ENCODE data around the gene NNT. TPM values are rescaled to one million over a fixed set of nuclear protein-coding genes. Genes with fewer than 3 reads are reported as not detected.

Gene NNT
- total and polyA plus RNA-seq, 2 of the 13 experiments (the other 11 are each of a cell fraction or from before 2014, with no cell fraction given): 21.1 to 58.0 TPM

- TF ChIP-seq ARID4A (CRISPR knock-in tag; IDR thresholded peaks at IDR 0.05; ENCODE audit: borderline replicate concordance): peak; percentile 83
- peak; percentile 18; the same call in 1 of the 2 replicates for TF ChIP-seq RFXAP (CRISPR knock-in tag; IDR thresholded peaks at IDR 0.05; ENCODE audit: borderline replicate concordance)
- TF ChIP-seq, protein P1, sequence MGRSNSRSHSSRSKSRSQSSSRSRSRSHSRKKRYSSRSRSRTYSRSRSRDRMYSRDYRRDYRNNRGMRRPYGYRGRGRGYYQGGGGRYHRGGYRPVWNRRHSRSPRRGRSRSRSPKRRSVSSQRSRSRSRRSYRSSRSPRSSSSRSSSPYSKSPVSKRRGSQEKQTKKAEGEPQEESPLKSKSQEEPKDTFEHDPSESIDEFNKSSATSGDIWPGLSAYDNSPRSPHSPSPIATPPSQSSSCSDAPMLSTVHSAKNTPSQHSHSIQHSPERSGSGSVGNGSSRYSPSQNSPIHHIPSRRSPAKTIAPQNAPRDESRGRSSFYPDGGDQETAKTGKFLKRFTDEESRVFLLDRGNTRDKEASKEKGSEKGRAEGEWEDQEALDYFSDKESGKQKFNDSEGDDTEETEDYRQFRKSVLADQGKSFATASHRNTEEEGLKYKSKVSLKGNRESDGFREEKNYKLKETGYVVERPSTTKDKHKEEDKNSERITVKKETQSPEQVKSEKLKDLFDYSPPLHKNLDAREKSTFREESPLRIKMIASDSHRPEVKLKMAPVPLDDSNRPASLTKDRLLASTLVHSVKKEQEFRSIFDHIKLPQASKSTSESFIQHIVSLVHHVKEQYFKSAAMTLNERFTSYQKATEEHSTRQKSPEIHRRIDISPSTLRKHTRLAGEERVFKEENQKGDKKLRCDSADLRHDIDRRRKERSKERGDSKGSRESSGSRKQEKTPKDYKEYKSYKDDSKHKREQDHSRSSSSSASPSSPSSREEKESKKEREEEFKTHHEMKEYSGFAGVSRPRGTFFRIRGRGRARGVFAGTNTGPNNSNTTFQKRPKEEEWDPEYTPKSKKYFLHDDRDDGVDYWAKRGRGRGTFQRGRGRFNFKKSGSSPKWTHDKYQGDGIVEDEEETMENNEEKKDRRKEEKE (IDR thresholded peaks at IDR 0.05): no peak
- TF ChIP-seq ZNF780A (CRISPR knock-in tag; IDR thresholded peaks at IDR 0.05): peak; percentile 44; the same call in 1 of the 2 replicates
- TF ChIP-seq ERF (CRISPR knock-in tag; IDR thresholded peaks at IDR 0.05): peak; percentile 16; the same call in 1 of the 2 replicates
- TF ChIP-seq, protein P2, sequence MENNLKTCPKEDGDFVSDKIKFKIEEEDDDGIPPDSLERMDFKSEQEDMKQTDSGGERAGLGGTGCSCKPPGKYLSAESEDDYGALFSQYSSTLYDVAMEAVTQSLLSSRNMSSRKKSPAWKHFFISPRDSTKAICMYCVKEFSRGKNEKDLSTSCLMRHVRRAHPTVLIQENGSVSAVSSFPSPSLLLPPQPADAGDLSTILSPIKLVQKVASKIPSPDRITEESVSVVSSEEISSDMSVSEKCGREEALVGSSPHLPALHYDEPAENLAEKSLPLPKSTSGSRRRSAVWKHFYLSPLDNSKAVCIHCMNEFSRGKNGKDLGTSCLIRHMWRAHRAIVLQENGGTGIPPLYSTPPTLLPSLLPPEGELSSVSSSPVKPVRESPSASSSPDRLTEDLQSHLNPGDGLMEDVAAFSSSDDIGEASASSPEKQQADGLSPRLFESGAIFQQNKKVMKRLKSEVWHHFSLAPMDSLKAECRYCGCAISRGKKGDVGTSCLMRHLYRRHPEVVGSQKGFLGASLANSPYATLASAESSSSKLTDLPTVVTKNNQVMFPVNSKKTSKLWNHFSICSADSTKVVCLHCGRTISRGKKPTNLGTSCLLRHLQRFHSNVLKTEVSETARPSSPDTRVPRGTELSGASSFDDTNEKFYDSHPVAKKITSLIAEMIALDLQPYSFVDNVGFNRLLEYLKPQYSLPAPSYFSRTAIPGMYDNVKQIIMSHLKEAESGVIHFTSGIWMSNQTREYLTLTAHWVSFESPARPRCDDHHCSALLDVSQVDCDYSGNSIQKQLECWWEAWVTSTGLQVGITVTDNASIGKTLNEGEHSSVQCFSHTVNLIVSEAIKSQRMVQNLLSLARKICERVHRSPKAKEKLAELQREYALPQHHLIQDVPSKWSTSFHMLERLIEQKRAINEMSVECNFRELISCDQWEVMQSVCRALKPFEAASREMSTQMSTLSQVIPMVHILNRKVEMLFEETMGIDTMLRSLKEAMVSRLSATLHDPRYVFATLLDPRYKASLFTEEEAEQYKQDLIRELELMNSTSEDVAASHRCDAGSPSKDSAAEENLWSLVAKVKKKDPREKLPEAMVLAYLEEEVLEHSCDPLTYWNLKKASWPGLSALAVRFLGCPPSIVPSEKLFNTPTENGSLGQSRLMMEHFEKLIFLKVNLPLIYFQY (CRISPR knock-in tag; IDR thresholded peaks at IDR 0.05; ENCODE audit: borderline replicate concordance): peak; percentile 75; the same call in 1 of the 2 replicates
- TF ChIP-seq, protein P3, sequence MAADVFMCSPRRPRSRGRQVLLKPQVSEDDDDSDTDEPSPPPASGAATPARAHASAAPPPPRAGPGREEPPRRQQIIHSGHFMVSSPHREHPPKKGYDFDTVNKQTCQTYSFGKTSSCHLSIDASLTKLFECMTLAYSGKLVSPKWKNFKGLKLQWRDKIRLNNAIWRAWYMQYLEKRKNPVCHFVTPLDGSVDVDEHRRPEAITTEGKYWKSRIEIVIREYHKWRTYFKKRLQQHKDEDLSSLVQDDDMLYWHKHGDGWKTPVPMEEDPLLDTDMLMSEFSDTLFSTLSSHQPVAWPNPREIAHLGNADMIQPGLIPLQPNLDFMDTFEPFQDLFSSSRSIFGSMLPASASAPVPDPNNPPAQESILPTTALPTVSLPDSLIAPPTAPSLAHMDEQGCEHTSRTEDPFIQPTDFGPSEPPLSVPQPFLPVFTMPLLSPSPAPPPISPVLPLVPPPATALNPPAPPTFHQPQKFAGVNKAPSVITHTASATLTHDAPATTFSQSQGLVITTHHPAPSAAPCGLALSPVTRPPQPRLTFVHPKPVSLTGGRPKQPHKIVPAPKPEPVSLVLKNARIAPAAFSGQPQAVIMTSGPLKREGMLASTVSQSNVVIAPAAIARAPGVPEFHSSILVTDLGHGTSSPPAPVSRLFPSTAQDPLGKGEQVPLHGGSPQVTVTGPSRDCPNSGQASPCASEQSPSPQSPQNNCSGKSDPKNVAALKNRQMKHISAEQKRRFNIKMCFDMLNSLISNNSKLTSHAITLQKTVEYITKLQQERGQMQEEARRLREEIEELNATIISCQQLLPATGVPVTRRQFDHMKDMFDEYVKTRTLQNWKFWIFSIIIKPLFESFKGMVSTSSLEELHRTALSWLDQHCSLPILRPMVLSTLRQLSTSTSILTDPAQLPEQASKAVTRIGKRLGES (CRISPR knock-in tag; IDR thresholded peaks at IDR 0.05; ENCODE audit: borderline replicate concordance): peak; percentile 68; the same call in 1 of the 2 replicates
- 0 out of 2 replicates have a peak, but pooled peaks have one; percentile 62 for TF ChIP-seq MXD3 (CRISPR knock-in tag; IDR thresholded peaks at IDR 0.05)
- TF ChIP-seq, protein P4, sequence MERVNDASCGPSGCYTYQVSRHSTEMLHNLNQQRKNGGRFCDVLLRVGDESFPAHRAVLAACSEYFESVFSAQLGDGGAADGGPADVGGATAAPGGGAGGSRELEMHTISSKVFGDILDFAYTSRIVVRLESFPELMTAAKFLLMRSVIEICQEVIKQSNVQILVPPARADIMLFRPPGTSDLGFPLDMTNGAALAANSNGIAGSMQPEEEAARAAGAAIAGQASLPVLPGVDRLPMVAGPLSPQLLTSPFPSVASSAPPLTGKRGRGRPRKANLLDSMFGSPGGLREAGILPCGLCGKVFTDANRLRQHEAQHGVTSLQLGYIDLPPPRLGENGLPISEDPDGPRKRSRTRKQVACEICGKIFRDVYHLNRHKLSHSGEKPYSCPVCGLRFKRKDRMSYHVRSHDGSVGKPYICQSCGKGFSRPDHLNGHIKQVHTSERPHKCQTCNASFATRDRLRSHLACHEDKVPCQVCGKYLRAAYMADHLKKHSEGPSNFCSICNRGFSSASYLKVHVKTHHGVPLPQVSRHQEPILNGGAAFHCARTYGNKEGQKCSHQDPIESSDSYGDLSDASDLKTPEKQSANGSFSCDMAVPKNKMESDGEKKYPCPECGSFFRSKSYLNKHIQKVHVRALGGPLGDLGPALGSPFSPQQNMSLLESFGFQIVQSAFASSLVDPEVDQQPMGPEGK (CRISPR knock-in tag; IDR thresholded peaks at IDR 0.05): peak; percentile 6; the same call in 1 of the 2 replicates
- TF ChIP-seq ZNF441 (CRISPR knock-in tag; IDR thresholded peaks at IDR 0.05; ENCODE audit: borderline replicate concordance): peak; percentile 59
These were observed 46.0 kb upstream of the NNT start, which contains the start of gene PAIP1 (continued) for GRCh38 chr5:43556857-43557542.

Measured in HepG2 (cell line).